IPS-20b (cell line): Measurements from ENCODE around the gene TMPRSS6.

Experiments used
- H3K27ac ChIP-seq: one replicate; pipeline ENCODE4 v1.5.1; 2013; ENCODE audit warnings: low read length
- H3K27me3 ChIP-seq: 2 replicates; pipeline ENCODE4 v1.6.1; 2013; ENCODE audit warnings: mild to moderate bottlenecking, low read length, inconsistent platforms; ENCODE audit not compliant: insufficient read depth
- H3K36me3 ChIP-seq: 2 replicates; pipeline ENCODE4 v1.6.1; 2013; ENCODE audit warnings: low read depth, mild to moderate bottlenecking, inconsistent platforms, low read length, moderate library complexity; ENCODE audit not compliant: insufficient read depth
- H3K4me1 ChIP-seq: 2 replicates; pipeline ENCODE4 v1.6.1; 2013; ENCODE audit warnings: mild to moderate bottlenecking, control low read depth, inconsistent platforms, low read length, moderate library complexity; ENCODE audit not compliant: insufficient read depth
- H3K4me3 ChIP-seq: 2 replicates; pipeline ENCODE4 v1.5.1; 2013; ENCODE audit warnings: mild to moderate bottlenecking, low read length, inconsistent platforms
- H3K9ac ChIP-seq: 2 replicates; pipeline ENCODE4 v1.6.1; 2013; ENCODE audit warnings: low read depth, mild to moderate bottlenecking, inconsistent platforms, low read length, moderate library complexity
- H3K9me3 ChIP-seq: 2 replicates; pipeline ENCODE4 v1.6.1; 2013; ENCODE audit warnings: mild to moderate bottlenecking, low read depth, low read length, inconsistent platforms; ENCODE audit not compliant: insufficient read depth

TMPRSS6 gene

DNA sequence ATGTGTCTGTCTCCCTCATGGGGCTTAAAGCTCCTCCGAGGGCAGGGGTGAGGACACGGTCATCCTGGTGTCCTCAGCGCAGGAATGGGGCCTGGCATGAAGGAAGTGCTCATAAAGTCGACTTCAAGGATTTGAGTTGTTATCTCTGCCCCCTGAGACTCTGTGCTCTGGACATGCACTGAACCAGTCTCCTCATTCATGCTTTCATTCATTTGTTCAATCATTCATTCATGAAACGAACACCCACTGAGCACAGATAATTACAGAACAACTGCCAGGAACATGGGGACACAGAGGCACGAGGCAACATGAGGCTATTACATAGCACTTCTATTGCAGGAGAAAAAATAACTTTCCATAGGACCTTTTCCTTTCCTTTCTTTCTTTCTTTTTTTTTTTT, 16.5 kb downstream of the TMPRSS6 start:
- Histone ChIP-seq H3K9ac (no peak overlapping the region), H3K9me3 (no peaks in the 10 kb centered on the region), H3K36me3 (no peaks in the 10 kb centered on the region), H3K27me3 (peaks cover 19% of the 10 kb centered on the region), H3K27ac (no peak overlapping the region), H3K4me1 (no peaks in the 10 kb centered on the region), H3K4me3 (no peak overlapping the region)

DNA sequence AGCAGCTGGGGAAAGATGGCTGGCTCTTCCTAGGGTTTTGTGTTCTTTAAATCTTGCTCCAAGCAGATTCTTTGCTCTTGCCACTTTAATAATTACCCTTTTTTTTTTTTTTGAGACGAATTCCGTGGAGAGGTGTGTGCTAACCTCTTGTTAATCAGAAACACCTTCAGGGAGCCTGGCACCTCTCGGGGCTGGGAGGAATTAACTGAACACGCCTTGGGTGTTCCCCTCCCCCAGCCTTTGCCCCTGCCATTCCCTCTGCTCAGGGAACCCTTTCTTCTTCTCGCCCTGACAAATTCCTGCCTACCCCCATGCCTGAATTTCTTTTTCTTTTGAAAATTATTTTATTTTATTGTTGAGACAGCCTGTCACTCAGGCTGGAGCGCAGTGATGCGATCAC, 17.5 kb downstream of the TMPRSS6 start:
- Histone ChIP-seq H3K36me3 (no peaks in the 10 kb centered on the region), H3K9ac (no peak overlapping the region), H3K27ac (no peak overlapping the region), H3K4me1 (no peaks in the 10 kb centered on the region), H3K27me3 (peaks cover 8% of the 10 kb centered on the region), H3K4me3 (no peak overlapping the region), H3K9me3 (no peaks in the 10 kb centered on the region)

DNA sequence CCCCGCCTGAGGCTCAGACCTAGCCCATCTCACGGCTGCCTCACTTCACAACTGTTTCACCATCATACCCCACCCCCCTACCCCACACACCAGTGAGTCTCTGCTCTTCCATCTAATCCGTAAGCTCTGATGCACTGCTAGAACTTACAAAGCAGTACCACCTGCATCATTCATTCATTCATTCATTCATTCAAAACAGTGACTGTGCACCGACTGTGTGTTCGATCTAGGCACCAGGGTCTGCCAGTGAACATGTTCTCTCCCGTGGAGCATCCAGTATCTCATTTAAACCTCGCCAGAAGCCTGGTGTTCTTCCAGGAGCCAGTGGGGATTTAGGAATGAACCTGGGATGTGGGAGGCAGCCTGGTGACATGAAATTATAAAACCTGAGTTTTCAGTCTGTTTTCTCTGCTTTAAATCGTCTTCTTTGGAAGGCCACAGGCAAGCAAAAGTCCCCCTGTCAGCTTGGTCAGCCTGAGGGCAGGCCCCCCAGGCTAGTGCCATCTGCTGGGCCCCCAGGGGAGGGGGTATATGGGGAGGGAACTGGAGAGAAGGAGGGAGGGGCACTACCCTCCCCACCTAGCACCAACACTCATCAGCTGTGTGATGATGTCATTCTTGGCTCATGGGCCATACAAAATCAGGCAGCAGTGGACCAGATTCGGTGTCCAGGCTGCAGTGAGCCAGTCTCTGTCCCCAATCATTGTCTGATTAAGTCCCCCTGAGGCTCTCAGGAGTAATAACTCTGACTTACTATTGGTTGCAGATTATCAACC, 18.4 kb downstream of the TMPRSS6 start:
- Histone ChIP-seq H3K27me3 (no peaks in the 10 kb centered on the region; the same call in 1 of the 2 replicates), H3K4me1 (no peaks in the 10 kb centered on the region), H3K9ac (no peak overlapping the region), H3K9me3 (no peaks in the 10 kb centered on the region), H3K27ac (no peak overlapping the region), H3K36me3 (no peaks in the 10 kb centered on the region), H3K4me3 (no peak overlapping the region)

DNA sequence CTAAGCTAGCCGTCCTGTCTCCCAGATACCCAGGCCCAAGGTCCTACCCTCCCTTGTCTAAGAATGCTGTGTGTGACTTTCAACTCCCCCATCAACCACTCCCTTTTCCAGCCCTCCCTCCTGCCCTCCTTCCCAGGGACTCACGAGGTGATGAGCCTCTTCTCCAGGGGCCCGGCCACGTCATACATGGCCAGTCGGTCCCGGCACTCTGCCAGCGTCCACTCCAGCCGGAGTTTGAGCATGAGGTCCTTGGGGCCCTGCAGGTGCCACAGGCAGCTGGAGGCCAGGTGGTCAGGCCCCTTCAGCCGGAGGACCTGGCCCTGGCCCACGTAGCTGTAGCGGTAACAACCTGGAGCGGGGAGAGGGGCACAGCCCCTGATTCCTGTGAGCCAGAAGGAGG, 20.1 kb downstream of the TMPRSS6 start:
- Histone ChIP-seq H3K9me3 (no peaks in the 10 kb centered on the region), H3K36me3 (no peaks in the 10 kb centered on the region), H3K4me3 (no peak overlapping the region), H3K27me3 (no peaks in the 10 kb centered on the region), H3K4me1 (no peaks in the 10 kb centered on the region), H3K27ac (no peak overlapping the region), H3K9ac (no peak overlapping the region)

DNA sequence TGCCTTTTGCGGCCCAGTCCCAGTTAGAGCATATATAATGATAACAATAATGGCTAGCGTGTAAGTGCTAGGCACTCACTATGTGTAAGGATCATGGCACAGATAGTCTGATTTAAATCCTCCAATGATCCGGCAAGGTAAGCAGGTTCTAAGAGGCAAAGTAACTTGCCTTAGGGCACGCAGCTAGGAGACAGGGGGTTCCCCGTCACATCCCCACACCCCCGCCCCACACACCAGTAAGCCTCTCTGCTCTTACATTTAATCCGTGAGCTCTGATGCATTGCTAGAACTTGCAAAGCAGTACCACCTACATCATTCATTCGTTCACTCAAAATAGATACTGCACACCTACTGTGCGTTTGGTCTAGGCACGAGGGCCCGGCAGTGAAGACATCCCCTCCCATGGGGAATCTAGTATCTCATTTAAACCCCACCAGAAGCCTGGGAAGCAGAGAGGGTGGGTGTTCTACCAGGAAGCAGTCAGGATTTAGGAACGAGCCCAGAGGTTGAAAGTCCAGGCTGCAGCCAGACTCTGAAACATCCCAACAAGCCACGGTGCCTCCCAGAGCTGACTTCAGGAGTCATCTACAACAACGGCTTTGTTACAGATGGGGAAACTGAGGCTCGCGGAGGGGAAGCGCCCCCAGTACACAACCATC, 20.6 kb downstream of the TMPRSS6 start:
- H3K4me3 ChIP-seq, result no peak overlapping the region
- H3K27me3 ChIP-seq, result no peaks in the 10 kb centered on the region
- H3K27ac ChIP-seq, result no peak overlapping the region
- no peaks in the 10 kb centered on the region for H3K36me3 ChIP-seq
- no peaks in the 10 kb centered on the region for H3K9me3 ChIP-seq
- H3K9ac ChIP-seq, result no peak overlapping the region
- H3K4me1 ChIP-seq, result no peaks in the 10 kb centered on the region

DNA sequence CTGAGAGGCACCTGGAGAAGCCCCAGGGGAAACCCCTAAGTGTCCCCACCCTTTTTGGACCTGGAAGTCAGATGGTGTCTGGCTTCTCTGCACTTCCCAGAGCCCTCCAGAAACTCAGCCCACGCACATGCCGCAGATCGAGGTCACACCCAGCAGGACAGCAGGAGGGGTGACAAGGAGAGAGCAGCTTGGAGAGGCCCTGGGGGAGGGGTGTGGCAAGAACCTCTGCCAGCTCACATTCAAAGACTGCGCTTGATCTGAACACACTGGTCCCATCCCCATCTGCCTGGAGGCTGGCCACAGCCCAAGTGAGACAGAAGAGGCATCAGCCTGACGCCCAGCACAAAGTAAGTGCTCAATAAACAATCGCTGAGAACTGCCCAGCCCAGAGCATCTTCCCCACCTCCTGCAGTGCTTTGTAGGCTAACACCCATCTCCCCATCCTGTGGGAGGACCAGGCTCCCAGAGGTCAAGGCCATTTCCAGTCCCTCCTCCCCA, 21.4 kb downstream of the TMPRSS6 start:
- no peak overlapping the region for H3K9ac ChIP-seq
- H3K4me1 ChIP-seq, result no peaks in the 10 kb centered on the region
- H3K9me3 ChIP-seq, result no peaks in the 10 kb centered on the region
- H3K27ac ChIP-seq, result no peak overlapping the region
- H3K36me3 ChIP-seq, result no peaks in the 10 kb centered on the region
- H3K4me3 ChIP-seq, result no peak overlapping the region
- no peaks in the 10 kb centered on the region for H3K27me3 ChIP-seq

DNA sequence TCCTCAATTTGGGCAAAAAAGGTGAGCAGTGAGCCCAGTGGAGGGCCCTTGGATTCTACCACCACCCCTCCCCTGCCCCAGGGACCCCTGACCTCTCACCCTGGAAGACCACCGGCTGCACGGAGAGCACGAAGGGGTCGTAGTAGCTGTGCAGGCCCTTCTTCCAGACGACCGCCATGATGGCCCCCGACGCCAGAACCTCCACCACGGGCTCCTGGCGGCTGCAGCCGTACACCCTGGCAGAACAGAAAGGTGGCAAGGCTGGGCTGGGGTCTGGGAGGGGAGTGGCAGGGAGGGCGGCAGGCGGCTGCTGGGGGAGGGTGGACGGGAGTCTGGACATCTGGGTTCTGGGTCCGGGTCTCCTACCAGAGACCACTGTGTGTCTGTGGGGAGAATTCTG, 23.3 kb downstream of the TMPRSS6 start:
- Histone ChIP-seq H3K27me3 (0 out of 2 replicates have a peak, but pooled peaks cover 3% of the 10 kb centered on the region), H3K36me3 (no peaks in the 10 kb centered on the region), H3K4me1 (no peaks in the 10 kb centered on the region), H3K9me3 (no peaks in the 10 kb centered on the region), H3K4me3 (no peak overlapping the region), H3K9ac (no peak overlapping the region), H3K27ac (no peak overlapping the region)

DNA sequence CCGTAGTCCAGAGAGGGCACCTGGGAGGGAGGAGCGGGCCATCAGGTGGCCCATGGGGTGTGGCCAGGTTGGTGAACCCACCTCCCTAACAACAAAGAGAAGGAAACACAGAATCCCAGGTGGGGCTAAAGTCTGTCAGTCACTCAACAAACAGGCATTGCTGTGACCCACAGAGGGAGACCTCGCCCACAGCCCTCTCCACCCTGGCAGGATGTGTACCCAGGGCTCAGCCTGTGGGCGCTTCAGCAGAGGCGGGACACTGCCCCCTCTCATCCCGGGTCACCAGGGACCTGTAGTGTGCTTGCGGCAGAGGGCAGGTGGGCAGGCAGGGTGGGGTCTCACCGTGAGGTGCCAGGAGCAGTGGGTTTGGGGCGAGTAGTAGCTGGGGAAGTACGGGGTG, 25.1 kb downstream of the TMPRSS6 start:
- no peak overlapping the region for H3K4me3 ChIP-seq
- no peak overlapping the region for H3K27ac ChIP-seq
- H3K36me3 ChIP-seq, result no peaks in the 10 kb centered on the region
- H3K9me3 ChIP-seq, result no peaks in the 10 kb centered on the region
- no peak overlapping the region for H3K9ac ChIP-seq
- peaks cover 3% of the 10 kb centered on the region; the same call in 1 of the 2 replicates for H3K4me1 ChIP-seq
- peaks cover 11% of the 10 kb centered on the region for H3K27me3 ChIP-seq

DNA sequence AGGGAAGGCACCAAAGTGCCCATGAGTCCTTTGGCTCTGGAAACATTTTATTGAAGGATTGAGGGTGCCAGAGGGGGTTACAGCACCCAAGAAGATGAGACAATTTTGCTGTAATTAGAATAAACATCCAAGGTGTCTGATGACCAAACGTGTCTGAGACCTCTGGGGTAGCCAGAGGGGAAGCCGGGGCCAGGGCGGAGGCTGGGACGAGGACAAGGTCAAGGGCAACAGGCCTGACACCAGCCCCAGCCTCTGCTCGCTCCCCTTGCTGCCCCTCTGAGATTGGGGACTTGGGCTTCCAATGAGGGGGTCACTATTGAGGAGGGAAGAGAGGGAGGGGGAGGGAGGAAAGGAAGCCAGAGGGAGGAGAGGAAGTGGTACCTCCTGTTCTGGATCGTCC, 25.6 kb downstream of the TMPRSS6 start:
- peaks cover 16% of the 10 kb centered on the region for H3K27me3 ChIP-seq
- H3K9ac ChIP-seq, result no peak overlapping the region
- H3K27ac ChIP-seq, result no peak overlapping the region
- H3K4me1 ChIP-seq, result peaks cover 7% of the 10 kb centered on the region; the same call in 1 of the 2 replicates
- H3K36me3 ChIP-seq, result no peaks in the 10 kb centered on the region
- H3K4me3 ChIP-seq, result no peak overlapping the region
- no peaks in the 10 kb centered on the region for H3K9me3 ChIP-seq

DNA sequence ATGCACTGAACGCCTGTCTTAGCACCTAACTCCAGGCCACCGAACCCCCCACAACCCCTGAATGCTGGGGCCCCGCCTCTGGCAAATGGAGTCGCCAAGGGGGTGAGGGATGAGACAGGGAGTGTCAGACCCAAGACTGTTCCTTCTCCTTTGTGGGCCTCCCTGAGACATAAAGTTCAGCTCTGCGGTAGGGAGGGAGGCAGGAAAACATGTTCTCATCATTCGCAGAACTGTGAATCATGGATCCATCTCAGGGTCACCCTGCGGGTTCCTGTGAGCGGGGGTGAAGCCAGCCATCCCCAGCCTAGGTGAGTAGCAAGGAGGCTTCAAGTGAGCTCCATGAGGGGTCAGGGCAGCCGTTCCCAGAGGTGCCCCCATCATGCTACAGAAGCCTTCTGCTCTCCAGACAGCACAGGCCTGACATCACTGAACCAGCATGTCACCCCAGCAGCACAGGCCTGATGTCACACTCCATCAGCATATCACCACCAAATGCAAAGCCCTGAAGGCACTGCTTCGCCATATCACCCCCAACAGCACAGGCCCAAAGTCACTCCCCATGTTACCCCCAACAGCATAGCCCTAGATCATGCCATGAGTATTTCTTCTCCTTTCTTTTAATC, 27.2 kb downstream of the TMPRSS6 start:
- peaks cover 7% of the 10 kb centered on the region; the same call in 1 of the 2 replicates for H3K4me1 ChIP-seq
- no peak overlapping the region for H3K27ac ChIP-seq
- peaks cover 27% of the 10 kb centered on the region for H3K27me3 ChIP-seq
- H3K36me3 ChIP-seq, result no peaks in the 10 kb centered on the region
- no peak overlapping the region for H3K9ac ChIP-seq
- H3K4me3 ChIP-seq, result no peak overlapping the region
- H3K9me3 ChIP-seq, result no peaks in the 10 kb centered on the region

DNA sequence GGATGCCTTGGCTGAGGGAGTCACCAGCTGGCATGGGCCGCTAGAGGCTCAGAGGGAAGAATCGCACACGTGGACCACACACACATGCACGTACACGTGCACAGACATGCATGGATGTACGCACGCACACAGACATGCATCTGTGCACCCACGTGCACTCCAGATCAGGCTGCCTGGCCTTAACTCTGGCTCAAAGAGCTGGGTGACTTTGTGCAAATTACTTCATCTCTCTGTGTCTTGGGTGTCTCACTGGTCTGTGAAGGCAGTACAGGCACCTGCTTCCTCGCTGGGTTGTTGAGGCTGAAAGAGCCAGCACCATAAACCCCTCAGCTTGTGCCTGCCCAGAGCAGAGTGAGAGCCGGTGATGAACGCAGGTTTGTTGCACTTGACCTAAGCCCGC, 28.7 kb downstream of the TMPRSS6 start:
- H3K27me3 ChIP-seq, result peaks cover 42% of the 10 kb centered on the region
- no peak overlapping the region for H3K9ac ChIP-seq
- no peaks in the 10 kb centered on the region for H3K36me3 ChIP-seq
- H3K9me3 ChIP-seq, result no peaks in the 10 kb centered on the region
- H3K27ac ChIP-seq, result no peak overlapping the region
- H3K4me1 ChIP-seq, result peaks cover 7% of the 10 kb centered on the region; the same call in 1 of the 2 replicates
- H3K4me3 ChIP-seq, result no peak overlapping the region
